ENCODE data around the gene MYL6B. TPM values are rescaled to one million over a fixed set of nuclear protein-coding genes. Genes with fewer than 3 reads are reported as not detected.

MYL6B gene
- total RNA-seq, 1 experiment from 2014 or later, result 71.9 TPM

GRCh38 chr12:56160193-56160763 lies 7.9 kb downstream of the MYL6B start:
- peak in 1 of 2 experiments; percentile 58 for DNase-seq (ENCODE audit: low read depth in 1 of 2, low spot score in 2 of 2)
- Histone ChIP-seq H3K36me3 (peaks cover 73% of the 10 kb centered on the region), H3K9me3 (replicated peaks) (no peaks in the 10 kb centered on the region; the same call in 1 of the 2 replicates)

GRCh38 chr12:56160894-56161689 lies 8.7 kb downstream of the MYL6B start:
- H3K27ac ChIP-seq, result peak overlapping the region; percentile 23; the same call in 1 of the 2 replicates
- H3K27me3 ChIP-seq (replicated peaks), result no peaks in the 10 kb centered on the region
- H3K36me3 ChIP-seq, result peaks cover 81% of the 10 kb centered on the region
- H3K4me1 ChIP-seq (replicated peaks), result peaks cover 28% of the 10 kb centered on the region
- peak overlapping the region; percentile 71 for H3K4me3 ChIP-seq
- no peaks in the 10 kb centered on the region; the same call in 1 of the 2 replicates for H3K9me3 ChIP-seq (replicated peaks)
- DNase-seq (ENCODE audit: low read depth in 1 of 2, low spot score in 2 of 2), result no peak

More at GRCh38 chr12:56160193-56160763, 7.9 kb downstream of the MYL6B start:
- Histone ChIP-seq H3K27ac (peak overlapping the region; percentile 23), H3K4me1 (replicated peaks) (peaks cover 28% of the 10 kb centered on the region), H3K27me3 (replicated peaks) (no peaks in the 10 kb centered on the region), H3K4me3 (peak overlapping the region; percentile 71)

- no peaks in the 10 kb centered on the region; the same call in 1 of the 2 replicates for H3K9me3 ChIP-seq (replicated peaks)
- H3K36me3 ChIP-seq, result peaks cover 89% of the 10 kb centered on the region
- peaks cover 26% of the 10 kb centered on the region for H3K4me1 ChIP-seq (replicated peaks)
- DNase-seq (ENCODE audit: low read depth in 1 of 2, low spot score in 2 of 2), result no peak
- H3K27me3 ChIP-seq (replicated peaks), result no peaks in the 10 kb centered on the region
- no peak overlapping the region for H3K4me3 ChIP-seq
- H3K27ac ChIP-seq, result no peak overlapping the region
These were observed 9.4 kb downstream of the MYL6B start for GRCh38 chr12:56161690-56162351.

- Histone ChIP-seq H3K4me1 (replicated peaks) (peaks cover 18% of the 10 kb centered on the region), H3K4me3 (no peak overlapping the region), H3K27me3 (replicated peaks) (no peaks in the 10 kb centered on the region), H3K36me3 (peaks cover 94% of the 10 kb centered on the region), H3K9me3 (replicated peaks) (no peaks in the 10 kb centered on the region; the same call in 1 of the 2 replicates), H3K27ac (no peak overlapping the region)
- no peak for DNase-seq (ENCODE audit: low read depth in 1 of 2, low spot score in 2 of 2)
These were observed 10.3 kb downstream of the MYL6B start for GRCh38 chr12:56162468-56163290.

- H3K27ac ChIP-seq, result no peak overlapping the region
- H3K4me3 ChIP-seq, result no peak overlapping the region
- H3K9me3 ChIP-seq (replicated peaks), result no peaks in the 10 kb centered on the region; the same call in 1 of the 2 replicates
- H3K36me3 ChIP-seq, result peaks cover 96% of the 10 kb centered on the region
- peaks cover 18% of the 10 kb centered on the region for H3K4me1 ChIP-seq (replicated peaks)
- H3K27me3 ChIP-seq (replicated peaks), result no peaks in the 10 kb centered on the region
- DNase-seq (ENCODE audit: low read depth in 1 of 2, low spot score in 2 of 2), result no peak
These were observed 11.4 kb downstream of the MYL6B start for GRCh38 chr12:56163533-56164344.

- H3K4me3 ChIP-seq, result no peak overlapping the region
- H3K27me3 ChIP-seq (replicated peaks), result no peaks in the 10 kb centered on the region
- no peak overlapping the region for H3K27ac ChIP-seq
- no peaks in the 10 kb centered on the region for H3K9me3 ChIP-seq (replicated peaks)
- no peak for DNase-seq (ENCODE audit: low read depth in 1 of 2, low spot score in 2 of 2)
- peaks cover 18% of the 10 kb centered on the region for H3K4me1 ChIP-seq (replicated peaks)
- peaks cover 96% of the 10 kb centered on the region for H3K36me3 ChIP-seq
These were observed 11.9 kb downstream of the MYL6B start for GRCh38 chr12:56164345-56164729.

- DNase-seq (ENCODE audit: low read depth in 1 of 2, low spot score in 2 of 2), result no peak
- no peak overlapping the region for H3K27ac ChIP-seq
These were observed 13.0 kb downstream of the MYL6B start for GRCh38 chr12:56165369-56165768.

GRCh38 chr12:56169229-56169759 lies 16.9 kb downstream of the MYL6B start:
- Histone ChIP-seq H3K4me1 (replicated peaks) (no peaks in the 10 kb centered on the region), H3K4me3 (no peak overlapping the region), H3K27ac (no peak overlapping the region), H3K9me3 (replicated peaks) (no peaks in the 10 kb centered on the region), H3K27me3 (replicated peaks) (no peaks in the 10 kb centered on the region), H3K36me3 (peaks cover 95% of the 10 kb centered on the region)
- no peak for DNase-seq (ENCODE audit: low read depth in 1 of 2, low spot score in 2 of 2)

More at GRCh38 chr12:56165369-56165768, 13.0 kb downstream of the MYL6B start:
- H3K36me3 ChIP-seq, result peaks cover 96% of the 10 kb centered on the region
- H3K4me1 ChIP-seq (replicated peaks), result peaks cover 12% of the 10 kb centered on the region
- no peak overlapping the region for H3K4me3 ChIP-seq
- H3K27me3 ChIP-seq (replicated peaks), result no peaks in the 10 kb centered on the region
- H3K9me3 ChIP-seq (replicated peaks), result no peaks in the 10 kb centered on the region

- H3K4me3 ChIP-seq, result no peak overlapping the region
- H3K9me3 ChIP-seq (replicated peaks), result no peaks in the 10 kb centered on the region
- H3K27me3 ChIP-seq (replicated peaks), result no peaks in the 10 kb centered on the region
- H3K4me1 ChIP-seq (replicated peaks), result no peaks in the 10 kb centered on the region
- H3K27ac ChIP-seq, result no peak overlapping the region
- DNase-seq (ENCODE audit: low read depth in 1 of 2, low spot score in 2 of 2), result no peak
- H3K36me3 ChIP-seq, result peaks cover 92% of the 10 kb centered on the region
These were observed 20.5 kb downstream of the MYL6B start for GRCh38 chr12:56172839-56173238.

GRCh38 chr12:56178347-56178746 lies 26.0 kb downstream of the MYL6B start:
- Histone ChIP-seq H3K27ac (no peak overlapping the region), H3K4me1 (replicated peaks) (no peaks in the 10 kb centered on the region)

GRCh38 chr12:56186957-56187356 lies 34.6 kb downstream of the MYL6B start:
- no peak for DNase-seq (ENCODE audit: low read depth in 1 of 2, low spot score in 2 of 2)
- peaks cover 13% of the 10 kb centered on the region for H3K4me1 ChIP-seq (replicated peaks)
- H3K4me3 ChIP-seq, result no peak overlapping the region
- H3K36me3 ChIP-seq, result peaks cover 59% of the 10 kb centered on the region
- no peak overlapping the region for H3K27ac ChIP-seq
- H3K9me3 ChIP-seq (replicated peaks), result no peaks in the 10 kb centered on the region
- no peaks in the 10 kb centered on the region for H3K27me3 ChIP-seq (replicated peaks)

More at GRCh38 chr12:56178347-56178746, 26.0 kb downstream of the MYL6B start:
- DNase-seq (ENCODE audit: low read depth in 1 of 2, low spot score in 2 of 2), result no peak
- no peaks in the 10 kb centered on the region for H3K27me3 ChIP-seq (replicated peaks)
- H3K36me3 ChIP-seq, result peaks cover 91% of the 10 kb centered on the region
- H3K9me3 ChIP-seq (replicated peaks), result no peaks in the 10 kb centered on the region
- H3K4me3 ChIP-seq, result no peak overlapping the region

- H3K27me3 ChIP-seq (replicated peaks), result no peaks in the 10 kb centered on the region
- no peak for DNase-seq (ENCODE audit: low read depth in 1 of 2, low spot score in 2 of 2)
- peaks cover 13% of the 10 kb centered on the region for H3K4me1 ChIP-seq (replicated peaks)
- H3K4me3 ChIP-seq, result peak overlapping the region; percentile 84
- H3K27ac ChIP-seq, result no peak overlapping the region
- no peaks in the 10 kb centered on the region for H3K9me3 ChIP-seq (replicated peaks)
- H3K36me3 ChIP-seq, result peaks cover 46% of the 10 kb centered on the region
These were observed 35.9 kb downstream of the MYL6B start for GRCh38 chr12:56188131-56188777.
